NCI-H748 treated with DMSO at 0.1 percent for 48 hours (cell line): ENCODE measurements around the gene SYNPR.

Experiments used
- DNase-seq: peaks from one replicate; lab custom pipeline; 2025; lab: John Stamatoyannopoulos, UW

SYNPR gene

GRCh38 chr3:63471781-63472180 is 193.7 kb downstream of the SYNPR start:
- DNase-seq = no peak

DNA sequence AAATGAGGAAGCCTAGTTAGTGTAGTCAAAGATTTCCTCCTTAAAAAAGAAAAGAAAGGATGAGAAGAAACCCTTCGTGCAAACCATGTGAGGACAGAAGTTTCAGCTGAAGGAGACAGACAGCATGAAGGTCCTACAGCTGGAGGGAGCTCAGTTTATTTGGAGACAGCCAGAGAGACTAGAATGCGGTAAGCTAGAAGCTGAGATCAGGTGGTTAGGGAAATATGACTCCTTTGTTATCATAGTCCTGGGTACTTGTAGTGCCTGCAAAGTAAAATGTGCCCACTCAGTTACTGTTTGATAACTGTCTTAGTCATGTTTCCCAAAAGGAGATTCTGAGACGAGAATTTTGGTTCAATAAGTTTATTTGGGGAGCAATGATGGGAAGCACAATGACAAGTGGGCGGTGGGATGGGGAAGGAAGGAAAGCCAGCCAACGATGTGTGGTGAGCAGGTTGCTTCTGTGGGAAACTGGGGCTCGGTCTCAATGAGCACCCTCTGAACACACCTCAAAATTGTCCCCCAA is 195.6 kb downstream of the SYNPR start:
- no peak for DNase-seq

DNA sequence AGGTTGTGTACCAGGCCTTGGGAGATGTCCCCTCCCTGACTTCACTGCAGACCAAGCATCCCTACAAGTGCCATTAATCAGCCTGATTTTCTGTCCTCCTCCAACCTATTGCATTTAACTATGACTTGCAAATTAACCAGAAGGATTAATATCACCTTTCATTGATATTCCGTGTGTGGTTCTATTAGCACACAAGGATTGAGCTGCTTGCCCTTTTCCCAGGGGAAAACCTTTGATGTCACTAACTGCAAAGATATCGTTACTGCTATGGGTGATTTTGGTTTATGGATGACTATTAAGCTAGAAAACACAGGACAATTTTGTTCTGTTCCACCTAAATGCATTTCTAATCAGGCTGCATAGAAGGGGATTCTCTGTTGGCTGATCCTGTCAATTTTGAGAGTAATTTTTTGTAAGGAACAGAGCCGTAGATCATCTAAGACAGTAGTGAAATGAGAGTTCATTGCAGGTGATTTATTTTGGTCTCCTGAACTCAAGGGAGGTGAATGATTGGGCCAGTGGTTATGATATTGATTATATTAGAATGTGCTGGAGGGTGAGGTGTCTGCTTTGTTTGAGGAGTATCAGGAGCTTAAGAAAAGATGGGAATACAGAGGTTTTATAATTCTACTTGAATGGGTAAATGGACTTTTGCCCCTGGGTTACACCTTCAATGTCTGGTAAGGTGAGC is 196.9 kb downstream of the SYNPR start:
- DNase-seq = no peak

DNA sequence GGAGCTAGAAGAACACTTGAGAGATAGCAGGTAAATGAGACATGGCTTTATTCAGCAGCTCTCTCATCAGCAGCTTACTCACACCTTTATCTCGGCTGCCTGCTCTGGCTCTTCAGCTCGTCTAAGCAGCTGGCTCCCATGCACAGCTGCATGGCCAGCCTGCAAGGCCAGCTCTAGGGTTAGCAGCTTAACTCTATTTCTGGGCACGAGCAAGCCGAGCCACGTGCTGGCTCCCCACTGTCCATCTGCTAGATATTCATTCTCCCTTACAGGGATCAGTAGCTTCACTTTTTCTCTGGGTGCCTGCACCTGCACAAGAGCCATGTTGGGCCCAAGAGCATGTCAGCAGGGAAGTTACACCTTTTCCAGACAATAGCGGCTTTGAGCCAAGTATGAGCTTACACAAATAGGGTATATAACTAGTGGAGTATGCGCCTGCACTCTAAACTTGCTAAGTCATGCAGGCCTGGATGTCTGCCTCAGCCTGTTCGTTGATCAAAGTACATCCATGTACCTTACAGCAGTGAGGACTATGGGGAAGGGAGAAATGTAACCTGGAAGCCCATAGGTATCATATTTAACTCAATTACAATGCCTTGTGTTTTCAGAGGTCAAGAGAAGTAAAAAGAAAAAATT is 199.5 kb downstream of the SYNPR start:
- no peak for DNase-seq

DNA sequence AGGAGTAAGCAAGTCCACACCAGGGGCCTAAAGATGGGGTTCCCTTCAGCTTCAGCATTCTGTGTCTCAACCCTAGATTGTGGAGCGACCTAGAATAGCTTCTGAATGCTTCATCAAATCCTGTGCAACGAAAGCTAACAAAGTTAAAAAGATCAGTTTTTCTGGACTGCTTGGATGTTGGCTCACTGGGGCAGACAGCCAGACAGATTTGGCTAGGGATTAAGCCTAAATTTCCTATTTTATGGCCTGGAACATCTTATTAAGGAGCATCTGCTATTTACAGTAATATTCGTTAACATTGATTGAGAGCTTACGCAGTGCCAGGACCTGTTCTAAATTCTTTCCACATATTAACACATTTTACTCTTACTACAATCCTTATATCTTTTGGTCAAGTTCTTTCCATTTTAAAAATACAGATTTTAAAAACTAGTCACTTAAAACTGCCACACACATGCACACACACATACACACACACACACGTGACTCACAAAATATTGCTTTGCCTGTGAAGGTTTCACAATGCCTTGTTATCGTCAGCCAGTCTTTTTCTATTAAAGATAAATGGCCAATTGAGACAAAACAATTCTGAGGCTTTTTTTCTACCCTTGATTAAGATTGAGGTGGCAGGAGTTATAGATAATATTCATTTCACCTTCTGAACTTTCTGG is 201.0 kb downstream of the SYNPR start:
- no peak for DNase-seq

GRCh38 chr3:63479661-63480035 is 201.5 kb downstream of the SYNPR start:
- DNase-seq = no peak

DNA sequence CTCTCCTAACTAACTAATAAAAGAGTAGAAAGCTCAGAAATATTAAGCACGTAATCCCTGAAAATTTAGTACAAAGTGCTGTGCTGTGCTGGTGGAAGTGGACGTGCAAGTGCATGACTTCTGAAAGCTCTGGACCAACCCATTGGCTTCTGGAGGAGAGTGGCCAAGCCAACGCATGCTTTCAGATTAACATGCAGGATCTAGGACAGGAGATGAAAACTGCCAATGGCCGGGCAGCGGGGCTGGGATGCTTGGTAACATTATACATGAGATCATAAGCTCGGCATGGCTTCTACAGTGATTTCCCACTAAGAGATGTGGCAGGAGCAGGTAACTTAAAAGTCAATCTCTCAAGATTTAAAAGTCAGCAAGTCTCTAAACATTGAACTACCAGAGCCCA is 203.5 kb downstream of the SYNPR start:
- DNase-seq = no peak

- no peak for DNase-seq
Observed at GRCh38 chr3:63482341-63482740, 204.2 kb downstream of the SYNPR start.

GRCh38 chr3:63492464-63492863 is 214.4 kb downstream of the SYNPR start:
- DNase-seq = no peak

- DNase-seq = no peak
Observed at GRCh38 chr3:63493101-63493500, 215.0 kb downstream of the SYNPR start.

- no peak for DNase-seq
Observed at GRCh38 chr3:63494646-63495045, 216.5 kb downstream of the SYNPR start.

DNA sequence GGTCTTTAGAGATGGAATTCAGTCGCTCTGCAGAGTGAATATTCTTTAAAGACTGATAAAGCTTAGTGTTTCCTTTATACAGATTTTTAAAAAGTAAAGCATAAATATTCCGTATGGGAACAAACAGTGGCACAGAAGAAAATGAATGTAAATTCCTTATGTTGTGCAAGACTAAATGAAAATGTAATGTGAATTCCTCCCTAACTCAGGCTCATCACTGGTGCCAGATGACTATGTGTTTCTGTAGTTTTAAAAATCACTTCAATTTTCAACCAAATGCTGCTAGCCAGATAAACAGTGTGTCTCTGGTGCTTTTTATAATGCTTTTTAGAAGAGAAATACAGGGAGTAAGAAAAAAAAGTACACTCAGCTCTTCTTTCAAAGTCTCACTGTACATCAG is 219.5 kb downstream of the SYNPR start:
- DNase-seq = no peak

DNA sequence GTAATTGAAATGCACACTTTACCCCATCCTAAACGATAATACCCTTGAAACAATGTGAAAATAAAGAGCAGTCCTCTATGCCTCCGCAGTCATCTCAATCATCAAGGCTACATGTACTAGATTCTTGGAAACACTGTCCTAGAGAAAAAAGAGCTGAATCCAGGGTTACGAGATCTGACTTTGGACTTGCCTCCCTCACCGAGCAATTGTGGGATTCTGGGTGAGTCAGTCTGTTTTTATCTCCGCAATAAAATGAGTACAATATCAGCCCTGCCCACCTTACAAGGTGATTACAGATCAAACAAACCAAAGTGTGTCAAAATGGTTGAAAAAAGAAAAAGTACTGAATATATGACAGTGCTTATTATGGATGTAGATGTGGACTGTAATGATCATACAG is 222.1 kb downstream of the SYNPR start:
- DNase-seq = no peak

GRCh38 chr3:63508305-63508704 is 230.2 kb downstream of the SYNPR start:
- no peak for DNase-seq

- DNase-seq = no peak
Observed at GRCh38 chr3:63508771-63509170, 230.7 kb downstream of the SYNPR start.

DNA sequence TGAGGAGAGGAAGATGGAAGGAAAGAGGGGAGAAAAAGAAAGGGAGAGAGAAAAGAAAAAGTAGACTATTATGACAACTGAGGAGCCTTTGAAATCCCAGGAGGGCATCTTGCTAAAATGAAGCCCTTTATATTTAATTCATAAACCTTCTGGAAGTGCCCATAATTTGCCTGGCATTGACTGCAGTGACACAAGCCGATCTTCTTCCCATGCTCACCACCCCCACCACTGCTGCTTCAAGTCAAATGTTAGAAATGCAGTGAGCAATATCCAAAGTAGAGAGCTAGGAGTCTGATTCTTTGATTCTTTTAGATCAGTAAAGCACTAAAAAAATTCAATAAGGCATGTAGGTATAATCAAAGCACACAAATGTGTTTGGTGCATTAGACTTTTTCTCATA is 235.7 kb downstream of the SYNPR start:
- DNase-seq = no peak

GRCh38 chr3:63514678-63515077 is 236.6 kb downstream of the SYNPR start:
- DNase-seq = no peak

GRCh38 chr3:63519426-63519825 is 241.3 kb downstream of the SYNPR start:
- DNase-seq = no peak

DNA sequence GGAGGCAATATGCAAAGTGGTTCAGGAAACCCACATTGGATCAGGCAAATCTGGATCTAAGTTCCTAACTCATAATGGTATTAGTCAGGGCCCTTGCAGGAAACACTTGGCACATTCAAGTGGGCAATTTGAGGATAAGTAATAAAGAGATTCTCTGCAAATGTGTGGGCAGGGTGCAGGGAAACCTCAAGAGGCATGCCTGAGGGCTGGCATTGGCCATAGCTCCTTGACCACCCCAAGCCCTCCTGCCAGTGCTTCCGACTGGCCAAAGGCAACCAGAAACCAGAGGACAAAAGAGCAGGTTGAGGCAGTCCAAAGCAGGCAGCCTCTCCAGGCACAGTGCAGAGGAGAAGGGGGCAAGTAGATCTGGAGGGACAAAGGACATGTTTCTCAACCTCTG is 243.5 kb downstream of the SYNPR start:
- no peak for DNase-seq

DNA sequence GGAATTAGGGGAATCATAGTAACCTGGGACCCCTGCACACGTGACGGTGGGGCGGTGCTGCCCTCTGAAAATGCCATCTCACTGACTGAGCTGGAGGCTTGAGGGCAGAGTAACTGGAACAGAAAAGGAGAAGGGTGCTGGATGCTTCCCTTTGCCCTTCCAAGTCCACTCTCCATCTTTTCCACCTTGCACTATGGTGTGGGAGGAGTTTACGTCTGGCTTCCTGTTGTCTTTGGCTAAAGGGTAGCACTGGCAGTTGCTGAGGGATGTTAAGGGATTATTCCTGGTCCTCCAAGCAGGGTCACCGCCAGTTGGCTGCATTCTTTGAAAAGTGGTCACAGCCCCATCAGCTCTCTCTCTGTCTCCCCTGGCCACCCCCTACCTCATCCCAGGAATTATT is 245.0 kb downstream of the SYNPR start:
- no peak for DNase-seq

GRCh38 chr3:63528325-63529000 is 250.4 kb downstream of the SYNPR start:
- no peak for DNase-seq

DNA sequence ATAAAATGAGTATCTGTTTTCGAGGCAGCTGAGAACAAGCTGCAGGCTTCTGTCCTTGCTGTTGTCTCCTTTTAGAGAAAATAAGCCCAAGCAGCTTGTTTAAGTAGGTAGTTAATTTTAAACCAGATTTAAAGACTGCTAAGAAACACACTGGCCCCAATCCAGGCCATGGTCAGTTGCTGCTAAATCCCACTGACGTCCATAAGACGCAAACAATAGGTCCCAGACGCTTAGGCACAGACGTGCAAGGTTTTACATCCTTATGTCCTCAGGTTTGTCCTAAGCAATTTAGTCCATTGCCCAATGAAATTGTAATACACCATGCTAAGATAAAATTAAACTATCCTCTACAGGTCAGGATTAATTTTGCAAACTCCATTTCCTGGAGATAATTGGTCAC is 254.4 kb downstream of the SYNPR start:
- no peak for DNase-seq

GRCh38 chr3:63538919-63539318 is 260.8 kb downstream of the SYNPR start:
- DNase-seq = no peak
